ENCODE data around the gene FOXP1. TPM values are rescaled to one million over a fixed set of nuclear protein-coding genes. Genes with fewer than 3 reads are reported as not detected.

FOXP1 gene
- total RNA-seq, 1 donor from 2014 or later, result 41.2 TPM

DNA sequence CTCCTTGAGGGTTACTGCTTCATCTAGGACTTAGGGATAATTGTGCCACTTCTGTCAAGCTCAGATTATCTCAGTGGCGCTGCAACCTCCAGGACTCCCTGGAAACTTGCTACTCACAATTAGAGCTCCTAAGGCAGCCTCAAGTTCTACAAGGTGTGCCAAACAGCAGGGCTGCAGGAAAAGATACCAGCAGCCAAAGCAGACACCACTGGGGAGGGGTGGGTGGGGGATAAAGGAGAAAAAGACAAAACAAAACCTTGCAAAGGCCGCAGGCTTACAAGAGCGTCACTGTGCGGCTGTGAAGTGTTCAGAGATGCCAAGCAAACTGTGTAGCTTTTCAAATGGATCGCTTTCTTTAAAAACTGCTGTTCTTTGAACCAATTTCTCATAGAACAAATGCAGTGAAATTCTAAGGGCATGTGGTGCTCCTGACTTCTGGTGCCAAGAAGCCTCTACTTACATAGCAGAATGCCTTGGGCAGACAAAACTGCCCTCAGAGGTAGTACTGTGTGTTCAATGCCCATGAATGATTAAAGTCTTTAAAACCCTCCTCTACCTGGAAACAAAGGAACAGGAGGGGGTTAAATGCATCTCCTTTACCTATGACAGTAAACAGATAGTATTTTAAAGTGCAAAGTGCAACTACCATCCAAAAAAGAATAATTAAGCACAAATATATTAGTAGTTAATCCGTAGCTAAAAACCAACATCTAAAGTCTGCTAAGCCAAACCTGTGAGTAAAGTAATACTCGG is 353.4 kb downstream of the FOXP1 start:
- TF ChIP-seq CTCF (IDR thresholded peaks at IDR 0.05; ENCODE audit: borderline replicate concordance), result no peak
- Histone ChIP-seq H3K36me3 (no peaks in the 10 kb centered on the region), H3K9me3 (replicated peaks) (no peaks in the 10 kb centered on the region), H3K4me3 (no peak overlapping the region), H3K4me1 (peaks cover 25% of the 10 kb centered on the region), H3K27ac (replicated peaks) (no peak overlapping the region), H3K27me3 (ENCODE audit: low read depth) (no peaks in the 10 kb centered on the region)
- no peak for DNase-seq
- intact Hi-C loops (cut with micrococcal nuclease), result no loop called here

DNA sequence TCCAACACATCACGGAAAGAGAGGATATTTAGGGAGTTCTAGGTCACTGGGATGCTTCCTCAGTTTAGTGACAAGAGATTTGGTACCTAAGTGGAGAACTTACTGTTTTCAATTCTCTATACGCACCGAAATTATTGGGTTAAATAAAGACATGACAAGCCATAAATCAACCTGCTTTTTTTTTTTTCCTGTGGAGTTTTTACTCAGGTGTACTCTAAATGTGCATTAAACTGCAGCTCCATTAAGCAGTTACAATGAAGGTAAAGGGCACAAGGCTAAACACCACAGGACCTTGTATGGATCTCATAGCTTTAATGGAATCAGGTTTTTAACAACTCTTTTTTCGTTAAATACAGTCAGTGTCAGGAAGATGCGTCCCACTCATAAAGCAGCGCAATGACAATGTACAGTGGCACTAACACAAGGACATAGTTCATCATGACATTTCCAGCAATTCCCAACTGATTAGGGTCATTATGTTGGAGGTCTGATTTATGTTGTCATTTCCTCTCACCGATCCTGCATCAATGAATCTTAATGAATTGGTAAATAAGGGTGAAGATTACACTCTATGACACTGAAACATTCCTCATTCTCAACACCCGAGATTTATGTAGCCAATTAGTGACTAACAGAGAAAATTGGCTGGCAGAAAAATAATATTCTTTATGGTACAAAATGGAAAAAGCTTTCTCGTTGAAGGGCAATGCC is 355.2 kb downstream of the FOXP1 start:
- no peak overlapping the region for H3K4me3 ChIP-seq
- H3K27me3 ChIP-seq (ENCODE audit: low read depth), result no peaks in the 10 kb centered on the region
- H3K36me3 ChIP-seq, result no peaks in the 10 kb centered on the region
- no peak for DNase-seq
- H3K27ac ChIP-seq (replicated peaks), result no peak overlapping the region
- no peak for TF ChIP-seq CTCF (IDR thresholded peaks at IDR 0.05; ENCODE audit: borderline replicate concordance)
- H3K4me1 ChIP-seq, result peaks cover 34% of the 10 kb centered on the region
- intact Hi-C loops (cut with micrococcal nuclease), result no loop called here
- H3K9me3 ChIP-seq (replicated peaks), result no peaks in the 10 kb centered on the region

DNA sequence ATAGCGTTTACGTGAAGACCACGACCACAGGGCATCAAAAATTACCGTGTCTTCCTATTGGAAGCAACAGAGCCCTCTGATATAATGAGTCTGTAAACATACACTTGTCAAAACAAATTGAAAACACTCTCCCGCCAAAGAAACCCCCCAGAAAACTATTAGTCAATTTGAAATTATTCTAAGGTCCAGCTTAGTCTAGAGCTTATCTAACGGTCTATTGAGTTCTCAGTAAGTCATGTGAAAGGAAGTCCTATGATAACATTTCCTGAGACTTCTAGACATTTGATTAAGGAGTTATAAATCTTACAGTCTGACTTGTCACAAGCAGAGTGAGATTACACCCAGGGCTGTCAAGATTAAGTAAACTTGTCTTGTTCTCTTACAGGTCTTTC is 356.3 kb downstream of the FOXP1 start:
- intact Hi-C loops (cut with micrococcal nuclease), result no loop called here
- H3K27me3 ChIP-seq (ENCODE audit: low read depth), result no peaks in the 10 kb centered on the region
- no peaks in the 10 kb centered on the region for H3K36me3 ChIP-seq
- H3K4me3 ChIP-seq, result peak overlapping the region; percentile 57
- peaks cover 34% of the 10 kb centered on the region for H3K4me1 ChIP-seq
- no peak for DNase-seq
- no peaks in the 10 kb centered on the region for H3K9me3 ChIP-seq (replicated peaks)
- TF ChIP-seq CTCF (IDR thresholded peaks at IDR 0.05; ENCODE audit: borderline replicate concordance), result no peak
- peak overlapping the region; percentile 78 for H3K27ac ChIP-seq (replicated peaks)

- H3K27me3 ChIP-seq (ENCODE audit: low read depth), result no peaks in the 10 kb centered on the region
- peak overlapping the region; percentile 78 for H3K27ac ChIP-seq (replicated peaks)
- H3K9me3 ChIP-seq (replicated peaks), result no peaks in the 10 kb centered on the region
- no peak for TF ChIP-seq CTCF (IDR thresholded peaks at IDR 0.05; ENCODE audit: borderline replicate concordance)
- no peaks in the 10 kb centered on the region for H3K36me3 ChIP-seq
- H3K4me1 ChIP-seq, result peaks cover 34% of the 10 kb centered on the region
- H3K4me3 ChIP-seq, result peak overlapping the region; percentile 57
- intact Hi-C loops (cut with micrococcal nuclease), result no loop called here
- DNase-seq, result peak; percentile 59
These were observed 356.8 kb downstream of the FOXP1 start for GRCh38 chr3:71226565-71227269.

GRCh38 chr3:71225951-71226564 is 357.5 kb downstream of the FOXP1 start:
- Histone ChIP-seq H3K4me3 (peak overlapping the region; percentile 57), H3K27ac (replicated peaks) (peak overlapping the region; percentile 78), H3K27me3 (ENCODE audit: low read depth) (no peaks in the 10 kb centered on the region), H3K9me3 (replicated peaks) (no peaks in the 10 kb centered on the region), H3K36me3 (no peaks in the 10 kb centered on the region), H3K4me1 (peaks cover 34% of the 10 kb centered on the region)
- intact Hi-C loops (cut with micrococcal nuclease), result no loop called here
- TF ChIP-seq CTCF (IDR thresholded peaks at IDR 0.05; ENCODE audit: borderline replicate concordance), result no peak
- DNase-seq, result no peak
